NCI-H1092 treated with DMSO at 0.1 percent for 48 hours (cell line): ENCODE measurements around the gene TMEM212.
"Not testable (repeated sequence)": the region's sequence is repeated elsewhere in the genome, so short reads cannot be mapped to it uniquely, and the experiment has no call there.

ENCODE experiments used
- DNase-seq: peaks from one replicate; lab custom pipeline; 2025; lab: John Stamatoyannopoulos, UW

Gene TMEM212

GRCh38 chr3:171813278-171813896 is 29.8 kb upstream of the TMEM212 start:
- DNase-seq: no peak

- DNase-seq: no peak
These were observed 29.2 kb upstream of the TMEM212 start for GRCh38 chr3:171813897-171814460.

- not testable (repeated sequence) for DNase-seq
These were observed 28.5 kb upstream of the TMEM212 start for GRCh38 chr3:171814662-171815061.

- no peak for DNase-seq
These were observed 27.1 kb upstream of the TMEM212 start for GRCh38 chr3:171815973-171816595.

- DNase-seq: no peak
These were observed 25.9 kb upstream of the TMEM212 start for GRCh38 chr3:171817074-171817800.

GRCh38 chr3:171821044-171821443 is 22.1 kb upstream of the TMEM212 start:
- no peak for DNase-seq

GRCh38 chr3:171821778-171822358 is 21.3 kb upstream of the TMEM212 start:
- no peak for DNase-seq

- no peak for DNase-seq
These were observed 20.6 kb upstream of the TMEM212 start for GRCh38 chr3:171822431-171823106.

- DNase-seq: no peak
These were observed 19.0 kb upstream of the TMEM212 start for GRCh38 chr3:171824116-171824515.

- DNase-seq: no peak
These were observed 18.3 kb upstream of the TMEM212 start for GRCh38 chr3:171824824-171825221.

- DNase-seq: no peak
These were observed 17.8 kb upstream of the TMEM212 start for GRCh38 chr3:171825222-171825828.

- no peak for DNase-seq
These were observed 15.8 kb upstream of the TMEM212 start for GRCh38 chr3:171827385-171827784.

- DNase-seq: no peak
These were observed 15.2 kb upstream of the TMEM212 start for GRCh38 chr3:171827836-171828458.

GRCh38 chr3:171828902-171829770 is 14.0 kb upstream of the TMEM212 start:
- no peak for DNase-seq

GRCh38 chr3:171829841-171830517 is 13.2 kb upstream of the TMEM212 start:
- DNase-seq: peak; percentile 9

- no peak for DNase-seq
These were observed 12.7 kb upstream of the TMEM212 start for GRCh38 chr3:171830518-171830875.

- DNase-seq: no peak
These were observed 11.2 kb upstream of the TMEM212 start for GRCh38 chr3:171831936-171832335.

GRCh38 chr3:171832989-171833388 is 10.2 kb upstream of the TMEM212 start:
- no peak for DNase-seq

- DNase-seq: peak; percentile 43
These were observed 9.2 kb upstream of the TMEM212 start for GRCh38 chr3:171833789-171834460.
